GM10847 (cell line): ENCODE measurements around the gene CCDC146.

Source experiments
- POLR2A ChIP-seq: IDR thresholded peaks from 2 replicates; pipeline ENCODE4 v1.6.1; 2011; ENCODE audit not compliant: insufficient read length; ENCODE audit errors: extremely low read depth

The CCDC146 gene

DNA sequence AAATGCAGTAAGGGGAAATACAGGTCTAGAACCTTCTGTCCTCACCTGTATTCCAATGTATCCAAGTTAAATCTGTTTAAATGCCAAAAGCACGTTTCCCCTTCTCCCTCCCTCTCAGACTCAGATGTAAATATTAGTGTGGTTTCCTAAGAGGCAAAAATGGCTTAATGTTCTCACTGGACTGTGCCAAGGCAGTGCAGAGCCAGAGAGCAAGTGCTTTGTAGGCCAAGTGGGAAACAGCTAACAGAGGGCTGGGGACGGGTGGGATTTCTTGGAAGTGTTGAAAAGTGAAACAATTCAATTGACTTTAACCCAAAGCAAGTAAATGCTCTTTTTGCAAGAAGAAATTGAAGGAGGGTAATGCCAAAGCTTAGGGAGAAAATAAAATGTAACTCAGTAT is 190.7 kb downstream of the CCDC146 start:
- no peak for TF ChIP-seq POLR2A

DNA sequence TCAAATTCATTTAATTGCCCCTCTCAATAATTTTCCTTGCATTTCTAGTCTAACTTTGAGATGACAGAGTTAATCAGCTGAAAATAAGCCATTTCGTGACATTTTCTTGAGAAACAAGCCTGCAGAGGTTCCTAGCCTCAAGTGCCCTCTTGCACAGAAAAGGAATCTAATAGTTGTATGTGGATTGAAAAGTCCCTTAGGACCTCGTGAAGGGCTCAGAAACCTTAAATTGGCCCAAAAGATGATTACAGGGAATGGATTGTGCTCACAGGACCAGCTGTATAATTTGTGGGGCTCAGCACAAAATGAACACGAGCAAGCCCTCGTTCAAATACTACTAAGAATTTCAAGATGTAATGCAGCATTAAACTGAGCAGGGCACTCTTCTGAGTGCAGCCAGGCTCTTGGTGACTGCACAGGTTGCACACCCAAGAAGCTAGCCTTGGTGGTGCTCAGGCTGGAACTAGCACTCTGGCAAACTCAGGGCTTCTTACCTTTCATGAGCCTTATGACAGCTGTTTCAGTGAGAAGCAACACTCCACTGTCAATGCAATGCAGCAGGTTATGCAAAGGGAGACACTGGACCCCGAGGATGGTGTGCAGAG is 191.6 kb downstream of the CCDC146 start:
- no peak for TF ChIP-seq POLR2A

DNA sequence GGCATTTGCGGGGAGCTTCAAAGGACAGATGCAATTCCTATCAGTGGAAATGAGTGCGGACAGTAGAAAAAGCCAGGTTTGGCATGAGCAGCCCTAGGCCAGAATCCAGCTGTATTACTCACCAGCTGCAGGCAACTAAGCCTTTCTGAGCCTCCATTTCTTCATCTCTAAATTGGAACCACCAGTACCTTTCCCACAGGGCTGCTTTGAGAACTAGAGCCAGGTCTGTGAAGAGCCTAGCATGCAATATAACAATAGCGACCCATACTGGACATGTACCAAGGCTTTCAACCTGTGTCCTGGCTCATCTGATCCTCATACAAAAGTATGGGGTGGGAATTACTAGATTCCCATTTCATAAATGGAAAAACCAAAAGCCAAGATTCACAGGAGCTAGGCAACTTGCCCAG is 192.8 kb downstream of the CCDC146 start:
- no peak for TF ChIP-seq POLR2A

DNA sequence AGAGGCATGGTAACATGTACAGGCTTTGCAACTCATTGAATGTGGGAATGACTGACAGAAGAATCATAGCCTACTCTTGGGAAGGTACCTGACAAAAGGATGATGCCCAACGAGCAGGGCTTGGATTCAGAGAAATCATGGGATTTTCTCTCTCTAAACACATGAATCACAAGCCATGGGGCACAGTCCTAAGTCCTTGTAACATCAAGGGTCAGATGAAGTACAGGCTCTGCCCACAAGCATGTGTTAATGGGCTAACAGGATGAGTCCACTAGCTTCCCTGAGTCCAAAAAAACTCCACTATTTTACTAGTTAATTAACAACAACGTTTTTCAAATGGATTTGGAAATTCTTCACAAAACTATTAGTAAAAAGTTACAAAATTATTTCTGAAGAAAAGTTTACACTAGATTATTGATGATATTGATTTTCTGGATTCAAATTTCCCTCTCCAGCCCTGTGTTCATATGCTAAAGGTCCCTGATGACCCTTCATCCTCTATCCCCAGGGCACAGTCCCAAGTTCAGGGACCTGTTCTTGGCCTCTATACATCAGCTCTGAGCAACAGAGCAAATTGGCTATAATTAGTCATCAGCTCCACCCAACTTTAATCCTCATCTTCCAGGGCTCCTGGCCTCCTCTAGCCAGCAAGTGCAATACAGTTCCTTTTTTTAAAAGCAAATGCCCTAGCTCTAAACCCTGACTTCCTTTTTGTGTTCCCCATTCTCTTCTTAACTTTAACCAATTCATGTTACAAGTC is 194.0 kb downstream of the CCDC146 start:
- TF ChIP-seq POLR2A: no peak

DNA sequence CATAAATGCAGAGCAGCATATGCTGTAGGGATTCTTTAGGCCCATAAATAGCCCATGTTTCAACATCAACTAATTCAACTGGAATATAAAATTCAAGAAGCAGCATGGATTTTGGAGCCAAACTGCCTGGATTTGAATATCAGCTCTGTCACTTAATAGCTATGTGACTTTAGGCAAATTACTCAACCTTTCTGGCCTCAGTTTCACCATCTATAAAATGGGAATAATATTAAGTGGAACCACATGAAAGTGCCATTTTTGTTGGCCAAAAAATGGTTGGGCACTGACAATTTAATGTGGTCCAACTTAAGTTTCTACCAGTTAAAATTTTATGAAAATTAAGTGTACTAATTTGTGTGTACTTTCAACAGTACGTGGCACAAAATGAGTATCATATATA is 195.6 kb downstream of the CCDC146 start:
- no peak for TF ChIP-seq POLR2A

DNA sequence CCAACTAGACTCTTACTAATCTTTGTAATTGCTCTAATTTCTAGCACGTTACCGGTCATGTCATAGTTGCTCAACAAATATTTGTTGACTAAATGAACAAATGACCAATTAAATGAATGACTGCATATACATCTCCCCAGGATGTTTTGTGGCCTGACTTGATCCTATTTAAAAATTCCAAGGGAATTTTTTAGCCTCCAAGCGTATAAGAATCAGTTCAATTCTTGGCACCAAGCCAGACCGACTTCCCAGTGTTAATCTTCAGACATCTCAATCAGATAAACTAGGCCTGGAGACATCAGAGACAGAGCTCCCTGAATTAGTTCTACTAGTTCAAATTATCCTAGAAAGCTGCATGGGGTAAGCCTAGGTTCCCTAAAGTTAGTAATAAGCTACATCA is 197.7 kb downstream of the CCDC146 start:
- TF ChIP-seq POLR2A: no peak

DNA sequence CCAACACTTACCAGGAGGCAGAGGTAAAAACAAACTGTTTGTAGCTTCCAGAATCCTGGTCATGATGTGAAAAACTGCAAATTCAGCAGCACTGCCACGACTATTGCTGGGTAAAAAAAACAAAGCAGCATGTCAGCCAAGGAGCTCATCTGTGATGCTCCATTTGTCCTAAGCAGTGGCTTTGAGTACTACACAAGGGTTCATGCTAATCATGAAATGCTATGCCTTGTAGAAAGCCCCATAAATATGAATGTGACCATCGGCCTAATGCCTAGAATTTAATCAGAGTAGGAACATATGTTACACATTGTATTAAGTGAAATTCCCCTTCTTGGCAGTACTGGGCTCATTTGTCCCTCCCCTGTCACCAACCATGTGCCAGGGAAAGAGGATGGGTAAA is 198.3 kb downstream of the CCDC146 start:
- no peak for TF ChIP-seq POLR2A

DNA sequence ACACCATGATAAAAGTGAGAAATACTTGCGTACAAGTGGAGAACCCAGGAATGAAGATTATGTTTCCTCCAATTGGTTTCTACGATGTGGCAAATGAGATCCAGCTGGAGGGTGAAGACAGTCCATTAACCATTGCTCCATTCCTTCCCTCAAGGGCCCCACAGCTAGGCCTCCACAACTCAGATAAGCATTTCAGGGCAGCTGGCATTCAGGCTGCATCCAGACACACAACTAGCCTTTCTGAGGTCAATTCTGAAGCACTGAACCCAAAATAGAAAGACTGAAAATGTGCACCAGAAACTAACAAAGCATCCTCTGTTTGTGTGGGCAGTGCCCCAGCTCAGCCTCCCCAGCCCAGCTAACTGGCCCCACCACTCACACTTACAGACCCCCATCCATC is 198.9 kb downstream of the CCDC146 start:
- no peak for TF ChIP-seq POLR2A

DNA sequence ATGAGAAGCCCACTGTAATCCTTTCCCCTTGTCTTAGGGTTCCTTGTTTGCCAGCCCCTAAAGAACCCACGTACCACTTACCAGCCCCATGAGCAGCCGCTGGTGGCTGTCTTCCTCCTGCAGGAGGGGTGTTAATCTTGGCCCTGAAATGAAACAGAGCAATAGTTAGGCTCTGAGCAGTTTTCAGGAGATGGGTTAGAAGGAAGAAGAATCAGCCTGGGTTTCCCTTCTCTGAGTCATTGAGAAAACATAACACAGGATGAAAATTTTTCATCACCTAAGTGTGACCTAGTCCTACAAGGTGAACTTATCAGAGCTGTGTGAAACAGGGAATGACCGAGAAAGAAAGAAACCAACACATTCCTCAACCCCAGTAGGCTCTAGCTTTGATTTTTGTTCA is 203.7 kb downstream of the CCDC146 start:
- no peak for TF ChIP-seq POLR2A

DNA sequence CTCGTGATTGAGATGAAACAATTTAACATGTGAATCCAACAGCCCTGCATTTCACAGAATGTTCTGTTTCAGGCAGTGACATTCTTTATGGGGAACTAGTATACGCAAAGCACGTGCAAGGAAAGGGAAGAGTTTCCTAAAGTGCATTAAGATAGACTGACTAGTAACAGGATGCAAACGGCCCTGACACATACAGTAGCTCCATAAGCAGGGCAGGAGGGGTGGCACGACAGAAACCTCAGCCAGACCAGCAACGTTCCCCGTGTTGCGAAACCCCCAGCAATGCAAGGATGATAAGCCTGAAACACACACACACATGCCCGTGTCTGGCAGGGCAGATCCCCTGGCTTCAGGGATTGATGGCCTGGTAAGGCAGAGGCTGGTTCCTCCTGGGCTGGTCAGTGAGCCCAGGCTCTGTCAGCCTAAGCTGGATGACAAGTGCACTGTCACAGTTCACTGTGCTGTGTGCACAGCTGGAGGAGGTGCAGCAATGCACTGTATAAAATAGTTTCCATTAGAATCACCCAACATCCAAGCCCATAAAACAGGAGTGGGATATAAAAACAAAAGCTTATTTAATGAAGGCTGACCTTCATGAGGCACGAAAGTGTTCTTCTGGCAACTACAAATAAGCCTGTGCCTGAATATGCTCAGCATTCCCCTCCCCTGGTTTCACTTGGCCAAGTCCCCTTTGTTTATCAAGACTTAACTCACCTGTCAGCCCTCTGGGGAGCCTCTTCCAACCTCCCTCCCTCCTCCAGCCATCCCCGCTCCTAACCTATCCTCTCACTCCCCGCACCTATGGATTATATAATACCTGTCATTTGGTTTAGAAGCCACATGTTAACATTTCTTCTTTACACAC is 204.9 kb downstream of the CCDC146 start:
- no peak for TF ChIP-seq POLR2A

DNA sequence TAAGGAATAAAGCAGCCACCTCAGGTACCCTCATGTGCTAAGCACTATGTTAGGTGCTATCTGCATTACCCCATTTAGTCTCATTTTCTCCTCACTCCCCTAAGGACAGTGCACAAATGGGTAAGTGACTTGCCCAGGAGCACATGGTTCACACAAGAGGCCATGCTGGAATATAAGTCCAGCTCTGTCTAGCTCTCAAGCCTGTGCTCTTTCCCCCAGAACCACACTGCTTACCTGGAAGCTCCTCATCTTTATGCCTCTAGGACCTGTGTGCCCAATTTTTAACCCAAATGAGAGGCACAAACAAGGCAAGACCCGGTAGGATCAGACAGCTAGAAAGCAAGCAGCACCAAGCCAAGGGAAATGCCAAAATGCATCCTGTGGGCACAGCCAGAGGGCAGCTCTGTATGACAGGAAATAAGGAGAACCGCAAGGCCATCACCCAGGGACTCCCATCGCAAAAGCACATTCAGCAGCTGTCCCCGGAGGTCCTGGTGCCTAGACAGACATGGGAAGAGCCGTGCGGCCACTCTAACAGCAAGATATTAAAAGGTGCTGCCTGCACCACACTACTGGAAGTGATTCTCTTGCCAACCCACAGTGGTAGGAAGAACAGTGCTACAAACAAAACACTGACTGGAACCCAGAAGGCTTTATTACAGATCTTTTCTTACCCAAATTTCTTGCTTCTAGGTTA is 205.7 kb downstream of the CCDC146 start:
- no peak for TF ChIP-seq POLR2A

DNA sequence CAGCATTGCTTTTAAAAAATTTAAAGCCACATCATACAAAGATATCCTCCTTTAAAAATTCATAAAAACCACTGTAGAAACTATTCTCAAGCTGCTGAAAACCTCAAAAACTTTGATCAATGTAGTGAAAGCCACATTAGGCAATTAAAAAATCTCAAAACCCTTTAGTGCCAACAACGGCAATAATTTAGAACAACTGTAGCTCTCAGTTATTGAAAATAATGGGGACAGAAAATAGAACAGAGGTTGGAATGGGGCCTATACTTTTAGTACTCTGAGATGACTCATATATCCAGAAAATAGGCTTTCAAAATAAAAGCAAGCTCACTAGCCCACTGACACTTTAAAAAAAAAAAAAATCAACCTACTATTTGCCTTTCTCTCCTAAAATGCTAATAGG is 206.3 kb downstream of the CCDC146 start:
- TF ChIP-seq POLR2A: no peak

DNA sequence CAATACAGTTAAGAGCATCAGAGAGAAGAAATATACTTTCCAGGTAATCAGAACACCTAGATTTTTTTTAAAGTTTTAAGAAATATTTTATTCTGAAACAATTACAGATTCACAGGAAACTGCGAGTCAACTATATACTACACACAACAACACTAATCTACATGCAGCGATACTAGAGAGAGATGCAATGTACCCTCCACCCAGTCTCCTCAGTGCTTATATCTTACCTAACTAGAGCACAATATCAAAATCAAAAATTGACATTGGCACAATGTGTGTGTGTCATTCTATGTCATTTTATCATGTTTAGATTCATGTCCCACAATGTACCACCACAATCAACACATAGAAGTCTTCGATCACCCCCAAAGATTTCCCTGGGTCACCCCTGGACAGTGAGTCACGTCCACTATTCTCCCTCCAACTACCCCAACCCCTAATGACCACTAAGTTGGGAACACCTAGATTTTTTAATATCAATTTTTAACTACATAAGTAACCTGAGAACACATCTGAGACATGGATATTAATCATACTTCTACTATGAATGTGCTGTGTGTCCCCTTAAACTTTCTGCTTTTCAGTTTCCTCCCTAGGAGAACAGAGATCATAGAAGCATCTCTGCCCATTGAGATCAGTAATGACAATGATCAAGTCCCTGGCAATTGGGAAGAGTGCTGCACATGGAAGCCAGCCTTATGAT is 207.2 kb downstream of the CCDC146 start:
- no peak for TF ChIP-seq POLR2A

DNA sequence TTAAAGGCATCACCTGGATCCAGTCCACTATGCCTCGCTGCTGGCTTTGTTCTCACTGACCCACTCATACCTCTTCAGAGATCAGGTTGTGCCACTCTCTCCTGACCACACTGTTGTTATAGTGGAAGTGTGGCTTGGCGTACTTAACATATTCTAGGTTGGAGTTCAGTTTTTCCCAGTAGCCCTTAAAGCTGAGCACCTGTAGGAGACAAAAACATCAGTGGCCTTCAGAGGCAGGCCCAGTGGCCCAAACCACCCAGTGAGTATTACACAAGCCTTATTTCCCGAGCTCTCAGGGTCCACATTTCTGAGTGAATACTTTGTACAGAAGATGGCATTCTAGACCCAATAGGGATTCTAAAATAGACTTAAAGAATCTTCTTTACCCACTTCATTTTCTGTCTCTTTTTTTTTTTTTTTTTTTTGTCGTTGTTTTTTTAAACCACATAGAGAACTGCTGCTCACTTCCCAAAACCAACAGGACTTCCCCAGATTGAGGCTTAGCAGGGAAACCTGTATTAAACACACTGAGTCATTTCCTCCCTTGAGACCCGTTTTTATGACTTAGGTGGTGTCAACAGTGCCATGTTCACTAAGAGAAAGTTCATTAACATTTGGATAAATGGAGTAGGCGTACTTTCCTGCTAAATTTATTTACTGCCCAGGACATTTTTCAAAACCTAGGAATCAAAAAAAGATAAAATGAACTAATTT is 207.9 kb downstream of the CCDC146 start:
- no peak for TF ChIP-seq POLR2A
